HepG2 (cell line): ENCODE measurements around the gene POC1A. TPM values are rescaled to one million over a fixed set of nuclear protein-coding genes. Genes with fewer than 3 reads are reported as not detected.

Source experiments
- ELK4 ChIP-seq: sonication (generic); formaldehyde crosslinking; IDR thresholded peaks from 2 replicates; pipeline ENCODE4 v1.9.0; 2021; ENCODE audit warnings: missing genetic modification reagents, borderline replicate concordance
- GABPB1 ChIP-seq: IDR thresholded peaks from 2 replicates; pipeline ENCODE4 v1.6.1; 2016; ENCODE audit warnings: mild to moderate bottlenecking, missing genetic modification reagents, moderate library complexity, missing compliant biosample characterization
- GZF1 ChIP-seq: sonication (generic); formaldehyde crosslinking; IDR thresholded peaks from 2 replicates; pipeline ENCODE4 v1.5.1; 2020; ENCODE audit warnings: mild to moderate bottlenecking, missing genetic modification reagents
- HNF4G ChIP-seq, 2 experiments: sonication (generic) in 1 of 2; formaldehyde crosslinking in 1 of 2; IDR thresholded peaks; 2 replicates each; pipeline versions ENCODE4 v1.4.0 to v1.6.1; 2011 to 2020; ENCODE audit warnings: borderline replicate concordance in 2 of 2, low read depth in 2 of 2, mild to moderate bottlenecking in 2 of 2, low read length in 1 of 2, missing genetic modification reagents in 1 of 2, moderate library complexity in 1 of 2
- HOXA3 ChIP-seq: sonication (generic); formaldehyde crosslinking; IDR thresholded peaks from 2 replicates; pipeline ENCODE4 v1.5.0; 2020; ENCODE audit warnings: missing genetic modification reagents
- NFIB ChIP-seq: sonication (generic); formaldehyde crosslinking; IDR thresholded peaks from 2 replicates; pipeline ENCODE4 v1.9.0; 2021; ENCODE audit warnings: missing genetic modification reagents, mild to moderate bottlenecking, borderline replicate concordance
- NFYB ChIP-seq: sonication (generic); formaldehyde crosslinking; IDR thresholded peaks from 2 replicates; pipeline ENCODE4 v1.4.0; 2020; ENCODE audit warnings: missing genetic modification reagents
- ZNF230 ChIP-seq: sonication (generic); formaldehyde crosslinking; IDR thresholded peaks from 2 replicates; pipeline ENCODE4 v1.4.0; 2020; ENCODE audit warnings: mild to moderate bottlenecking, missing genetic modification reagents
- ZNF34 ChIP-seq: sonication (generic); formaldehyde crosslinking; IDR thresholded peaks from 2 replicates; pipeline ENCODE4 v1.4.0; 2020; ENCODE audit warnings: mild to moderate bottlenecking, missing genetic modification reagents, borderline replicate concordance
- ZNF501 ChIP-seq: sonication (generic); formaldehyde crosslinking; IDR thresholded peaks from 2 replicates; pipeline ENCODE4 v1.5.1; 2020; ENCODE audit warnings: mild to moderate bottlenecking, moderate library complexity, missing genetic modification reagents
- ZNF724P ChIP-seq: sonication (generic); formaldehyde crosslinking; IDR thresholded peaks from 2 replicates; pipeline ENCODE4 v1.8.0; 2022; ENCODE audit warnings: missing genetic modification reagents, borderline replicate concordance
- polyA plus RNA-seq, 8 experiments: library from polyadenylated mRNA; depleted of rRNA in 3 of 8; stranded (reverse) in 7 of 8; unstranded in 1 of 8; fragments of >200 nt; fragmentation: Illumina TruSeq in 4 of 8; extraction: Trizol in 4 of 8; gene quantifications; 2 replicates each; pipeline versions ENCODE4 v1.2.1 to v1.2.3, GENCODE V29; 2011 to 2016; ENCODE audit warnings: low read depth in 4 of 8, missing spikeins in 1 of 8, mixed read lengths in 1 of 8; ENCODE audit not compliant: insufficient read depth in 1 of 8
- total RNA-seq, 5 experiments: library from RNA; depleted of rRNA; stranded (reverse); fragments of >200 nt; fragmentation: Illumina TruSeq; extraction: Trizol; gene quantifications; 2 replicates each; pipeline ENCODE4 v1.2.3, GENCODE V29; 2016; ENCODE audit warnings: low read depth in 1 of 5
- TF ChIP-seq, protein P1 (sequence below): sonication (generic); formaldehyde crosslinking; IDR thresholded peaks from 2 replicates; pipeline ENCODE4 v1.8.1; 2023; ENCODE audit warnings: mild to moderate bottlenecking, missing genetic modification reagents
- TF ChIP-seq, protein P2 (sequence below): sonication (generic); formaldehyde crosslinking; IDR thresholded peaks from 2 replicates; pipeline ENCODE4 v1.8.0; 2022; ENCODE audit warnings: missing genetic modification reagents, mild to moderate bottlenecking, borderline replicate concordance
- TF ChIP-seq, protein P3 (sequence below): sonication (generic); formaldehyde crosslinking; IDR thresholded peaks from 2 replicates; pipeline ENCODE4 v1.5.0; 2020; ENCODE audit warnings: mild to moderate bottlenecking, missing genetic modification reagents, borderline replicate concordance
- TF ChIP-seq, protein P4 (sequence below): sonication (generic); formaldehyde crosslinking; IDR thresholded peaks from 2 replicates; pipeline ENCODE4 v1.4.0; 2020; ENCODE audit warnings: missing genetic modification reagents, borderline replicate concordance

Gene POC1A
- total and polyA plus RNA-seq, 2 of the 13 experiments (the other 11 are each of a cell fraction or from before 2014, with no cell fraction given): 14.6 to 20.0 TPM

DNA sequence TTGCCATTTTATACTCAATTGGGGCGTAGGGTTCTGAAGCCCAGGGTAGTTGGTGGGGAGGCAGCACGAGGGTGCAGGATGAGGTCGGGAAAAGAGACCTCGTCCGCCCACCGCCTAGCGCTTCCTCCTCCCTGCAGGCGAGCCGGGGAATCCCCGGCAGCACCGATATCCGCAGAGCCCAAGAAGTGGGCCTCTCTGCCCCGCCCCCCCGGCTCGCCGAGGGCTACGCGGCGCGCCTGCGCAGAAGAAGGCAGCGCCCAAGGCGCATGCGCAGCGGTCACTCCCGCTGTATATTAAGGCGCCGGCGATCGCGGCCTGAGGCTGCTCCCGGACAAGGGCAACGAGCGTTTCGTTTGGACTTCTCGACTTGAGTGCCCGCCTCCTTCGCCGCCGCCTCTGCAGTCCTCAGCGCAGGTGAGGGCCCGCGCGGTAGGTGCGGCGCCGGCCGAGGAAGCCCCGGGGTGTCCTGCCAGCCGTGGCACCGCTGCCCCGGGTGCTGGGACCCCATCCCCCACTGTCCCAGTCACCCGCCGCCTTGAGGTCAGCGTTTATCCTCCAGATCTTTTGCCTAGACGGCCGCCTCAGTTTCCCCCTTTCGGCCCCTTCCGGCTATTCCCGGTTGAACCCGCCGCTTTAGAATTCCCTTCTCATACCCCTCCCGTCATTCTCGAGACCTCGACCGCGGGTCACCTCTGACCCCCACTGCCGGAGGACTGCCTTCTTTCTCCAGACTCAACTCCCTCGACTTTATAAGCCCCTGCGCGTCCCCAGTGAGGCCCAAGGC, 43.8 kb upstream of the POC1A start, which contains the start of gene ALAS1 (continued):
- TF ChIP-seq, protein P1, sequence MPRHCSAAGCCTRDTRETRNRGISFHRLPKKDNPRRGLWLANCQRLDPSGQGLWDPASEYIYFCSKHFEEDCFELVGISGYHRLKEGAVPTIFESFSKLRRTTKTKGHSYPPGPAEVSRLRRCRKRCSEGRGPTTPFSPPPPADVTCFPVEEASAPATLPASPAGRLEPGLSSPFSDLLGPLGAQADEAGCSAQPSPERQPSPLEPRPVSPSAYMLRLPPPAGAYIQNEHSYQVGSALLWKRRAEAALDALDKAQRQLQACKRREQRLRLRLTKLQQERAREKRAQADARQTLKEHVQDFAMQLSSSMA: no peak
- TF ChIP-seq ELK4 (no peak), ZNF724P (CRISPR knock-in tag) (0 out of 2 replicates have a peak, but pooled peaks have one; percentile 69), GZF1 (CRISPR knock-in tag) (peak; percentile 74; the same call in 1 of the 2 replicates), HOXA3 (CRISPR knock-in tag) (peak; percentile 59; the same call in 1 of the 2 replicates), NFIB (CRISPR knock-in tag) (no peak), ZNF501 (peak; percentile 79), ZNF34 (CRISPR knock-in tag) (peak; percentile 67; the same call in 1 of the 2 replicates), NFYB (CRISPR knock-in tag) (peak; percentile 16; the same call in 1 of the 2 replicates), ZNF230 (CRISPR knock-in tag) (peak; percentile 93), HNF4G (IDR thresholded peaks at IDR 0.05; ENCODE audit: borderline replicate concordance, low read depth, low read length) (0 out of 2 replicates have a peak, but pooled peaks have one; percentile 4), HNF4G (CRISPR knock-in tag; IDR thresholded peaks at IDR 0.05; ENCODE audit: borderline replicate concordance, low read depth) (no peak), GABPB1 (CRISPR knock-in tag) (peak; percentile 75; the same call in 1 of the 2 replicates)
- TF ChIP-seq, protein P2, sequence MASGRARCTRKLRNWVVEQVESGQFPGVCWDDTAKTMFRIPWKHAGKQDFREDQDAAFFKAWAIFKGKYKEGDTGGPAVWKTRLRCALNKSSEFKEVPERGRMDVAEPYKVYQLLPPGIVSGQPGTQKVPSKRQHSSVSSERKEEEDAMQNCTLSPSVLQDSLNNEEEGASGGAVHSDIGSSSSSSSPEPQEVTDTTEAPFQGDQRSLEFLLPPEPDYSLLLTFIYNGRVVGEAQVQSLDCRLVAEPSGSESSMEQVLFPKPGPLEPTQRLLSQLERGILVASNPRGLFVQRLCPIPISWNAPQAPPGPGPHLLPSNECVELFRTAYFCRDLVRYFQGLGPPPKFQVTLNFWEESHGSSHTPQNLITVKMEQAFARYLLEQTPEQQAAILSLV (CRISPR knock-in tag): peak; percentile 60; the same call in 1 of the 2 replicates
- TF ChIP-seq, protein P3, sequence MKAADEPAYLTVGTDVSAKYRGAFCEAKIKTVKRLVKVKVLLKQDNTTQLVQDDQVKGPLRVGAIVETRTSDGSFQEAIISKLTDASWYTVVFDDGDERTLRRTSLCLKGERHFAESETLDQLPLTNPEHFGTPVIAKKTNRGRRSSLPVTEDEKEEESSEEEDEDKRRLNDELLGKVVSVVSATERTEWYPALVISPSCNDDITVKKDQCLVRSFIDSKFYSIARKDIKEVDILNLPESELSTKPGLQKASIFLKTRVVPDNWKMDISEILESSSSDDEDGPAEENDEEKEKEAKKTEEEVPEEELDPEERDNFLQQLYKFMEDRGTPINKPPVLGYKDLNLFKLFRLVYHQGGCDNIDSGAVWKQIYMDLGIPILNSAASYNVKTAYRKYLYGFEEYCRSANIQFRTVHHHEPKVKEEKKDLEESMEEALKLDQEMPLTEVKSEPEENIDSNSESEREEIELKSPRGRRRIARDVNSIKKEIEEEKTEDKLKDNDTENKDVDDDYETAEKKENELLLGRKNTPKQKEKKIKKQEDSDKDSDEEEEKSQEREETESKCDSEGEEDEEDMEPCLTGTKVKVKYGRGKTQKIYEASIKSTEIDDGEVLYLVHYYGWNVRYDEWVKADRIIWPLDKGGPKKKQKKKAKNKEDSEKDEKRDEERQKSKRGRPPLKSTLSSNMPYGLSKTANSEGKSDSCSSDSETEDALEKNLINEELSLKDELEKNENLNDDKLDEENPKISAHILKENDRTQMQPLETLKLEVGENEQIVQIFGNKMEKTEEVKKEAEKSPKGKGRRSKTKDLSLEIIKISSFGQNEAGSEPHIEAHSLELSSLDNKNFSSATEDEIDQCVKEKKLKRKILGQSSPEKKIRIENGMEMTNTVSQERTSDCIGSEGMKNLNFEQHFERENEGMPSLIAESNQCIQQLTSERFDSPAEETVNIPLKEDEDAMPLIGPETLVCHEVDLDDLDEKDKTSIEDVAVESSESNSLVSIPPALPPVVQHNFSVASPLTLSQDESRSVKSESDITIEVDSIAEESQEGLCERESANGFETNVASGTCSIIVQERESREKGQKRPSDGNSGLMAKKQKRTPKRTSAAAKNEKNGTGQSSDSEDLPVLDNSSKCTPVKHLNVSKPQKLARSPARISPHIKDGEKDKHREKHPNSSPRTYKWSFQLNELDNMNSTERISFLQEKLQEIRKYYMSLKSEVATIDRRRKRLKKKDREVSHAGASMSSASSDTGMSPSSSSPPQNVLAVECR (CRISPR knock-in tag): peak; percentile 85; the same call in 1 of the 2 replicates
- TF ChIP-seq, protein P4, sequence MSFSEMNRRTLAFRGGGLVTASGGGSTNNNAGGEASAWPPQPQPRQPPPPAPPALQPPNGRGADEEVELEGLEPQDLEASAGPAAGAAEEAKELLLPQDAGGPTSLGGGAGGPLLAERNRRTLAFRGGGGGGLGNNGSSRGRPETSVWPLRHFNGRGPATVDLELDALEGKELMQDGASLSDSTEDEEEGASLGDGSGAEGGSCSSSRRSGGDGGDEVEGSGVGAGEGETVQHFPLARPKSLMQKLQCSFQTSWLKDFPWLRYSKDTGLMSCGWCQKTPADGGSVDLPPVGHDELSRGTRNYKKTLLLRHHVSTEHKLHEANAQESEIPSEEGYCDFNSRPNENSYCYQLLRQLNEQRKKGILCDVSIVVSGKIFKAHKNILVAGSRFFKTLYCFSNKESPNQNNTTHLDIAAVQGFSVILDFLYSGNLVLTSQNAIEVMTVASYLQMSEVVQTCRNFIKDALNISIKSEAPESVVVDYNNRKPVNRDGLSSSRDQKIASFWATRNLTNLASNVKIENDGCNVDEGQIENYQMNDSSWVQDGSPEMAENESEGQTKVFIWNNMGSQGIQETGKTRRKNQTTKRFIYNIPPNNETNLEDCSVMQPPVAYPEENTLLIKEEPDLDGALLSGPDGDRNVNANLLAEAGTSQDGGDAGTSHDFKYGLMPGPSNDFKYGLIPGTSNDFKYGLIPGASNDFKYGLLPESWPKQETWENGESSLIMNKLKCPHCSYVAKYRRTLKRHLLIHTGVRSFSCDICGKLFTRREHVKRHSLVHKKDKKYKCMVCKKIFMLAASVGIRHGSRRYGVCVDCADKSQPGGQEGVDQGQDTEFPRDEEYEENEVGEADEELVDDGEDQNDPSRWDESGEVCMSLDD (CRISPR knock-in tag): no peak
